Vagina (tissue), 2 donors: ENCODE data around the gene PPDPF.

Experiments used
- CTCF ChIP-seq, 3 experiments: fragments of 450-650 bp in 2 of 3; fragments of 200-600 bp in 1 of 3; sonication (generic) in 1 of 3; IDR thresholded peaks; one replicate each; pipeline ENCODE4 v1.5.1; 2017 to 2019; ENCODE audit warnings: antibody characterized with exemption in 3 of 3, mild to moderate bottlenecking in 2 of 3, moderate library complexity in 2 of 3
- POLR2A ChIP-seq, 2 donors: fragments of 450-650 bp; IDR thresholded peaks; one replicate each; pipeline ENCODE4 v1.6.1; 2017; ENCODE audit warnings: antibody characterized with exemption in 2 of 2, mild to moderate bottlenecking in 2 of 2, moderate library complexity in 2 of 2

- TF ChIP-seq CTCF (IDR thresholded peaks at IDR 0.05) (no peak), POLR2A (IDR thresholded peaks at IDR 0.05) (no peak)
These were observed 2.2 kb upstream of the PPDPF start for GRCh38 chr20:63518351-63518861.
